ENCODE measurements around the gene RELT. TPM values are rescaled to one million over a fixed set of nuclear protein-coding genes. Genes with fewer than 3 reads are reported as not detected.
A peak's percentile ranks its signal among the peaks of the same experiment; 100 is the strongest.

RELT gene
- total and polyA plus RNA-seq, 5 experiments from 2014 or later: 1.3 to 12.8 (median 3.3) TPM

GRCh38 chr11:73338279-73338678 is 37.9 kb upstream of the RELT start:
- Mint-ChIP-seq H3K4me3 (no peak overlapping the region), H3K9me3 (peaks cover 0 to 2% (median 0%) of the 10 kb centered on the region in 9 donors), H3K27ac (no peak overlapping the region), H3K36me3 (no peaks in the 10 kb centered on the region), H3K27me3 (peaks cover 0 to 8% (median 2%) of the 10 kb centered on the region in 5 donors), H3K4me1 (peaks cover 0 to 3% (median 0%) of the 10 kb centered on the region in 4 donors)
- POLR2A ChIA-PET: no interaction called here
- ATAC-seq (no peak), DNase-seq (no peak)

- peaks cover 0 to 2% (median 0%) of the 10 kb centered on the region in 4 donors for H3K4me1 Mint-ChIP-seq
- POLR2A ChIA-PET: interaction anchor here (1.2 kb wide), 1 partner anchor 31 kb away, joined by 3 read pairs; no protein-coding TSS in a partner anchor
- H3K4me3 Mint-ChIP-seq: no peak overlapping the region
- peak overlapping the region in 1 of 10 donors; percentile 42 for H3K27ac Mint-ChIP-seq
- no peaks in the 10 kb centered on the region for H3K36me3 Mint-ChIP-seq
- H3K27me3 Mint-ChIP-seq: peaks cover 0 to 8% (median 0%) of the 10 kb centered on the region in 5 donors
- ATAC-seq (no peak), DNase-seq (no peak)
- peaks cover 0 to 2% (median 0%) of the 10 kb centered on the region in 9 donors for H3K9me3 Mint-ChIP-seq
These were observed 36.0 kb upstream of the RELT start for GRCh38 chr11:73340164-73340563.

GRCh38 chr11:73342633-73343032 is 33.6 kb upstream of the RELT start:
- DNase-seq (no peak), ATAC-seq (no peak)
- peaks cover 0 to 4% (median 0%) of the 10 kb centered on the region in 5 donors for H3K27me3 Mint-ChIP-seq
- POLR2A ChIA-PET: no interaction called here
- H3K36me3 Mint-ChIP-seq: no peaks in the 10 kb centered on the region
- no peak overlapping the region for H3K27ac Mint-ChIP-seq
- peaks cover 0 to 2% (median 0%) of the 10 kb centered on the region in 9 donors for H3K9me3 Mint-ChIP-seq
- H3K4me3 Mint-ChIP-seq: no peak overlapping the region
- no peaks in the 10 kb centered on the region for H3K4me1 Mint-ChIP-seq

GRCh38 chr11:73343076-73343873 is 32.9 kb upstream of the RELT start:
- no peak overlapping the region for H3K4me3 Mint-ChIP-seq

GRCh38 chr11:73344191-73344607 is 32.0 kb upstream of the RELT start:
- ATAC-seq (no peak), DNase-seq (no peak)
- Mint-ChIP-seq H3K36me3 (no peaks in the 10 kb centered on the region), H3K27me3 (peaks cover 0 to 7% (median 0%) of the 10 kb centered on the region in 5 donors), H3K4me3 (no peak overlapping the region), H3K9me3 (peaks cover 0 to 2% (median 0%) of the 10 kb centered on the region in 9 donors), H3K4me1 (no peaks in the 10 kb centered on the region), H3K27ac (no peak overlapping the region)
- POLR2A ChIA-PET: no interaction called here

More at GRCh38 chr11:73343076-73343873, 32.9 kb upstream of the RELT start:
- Mint-ChIP-seq H3K9me3 (peaks cover 0 to 2% (median 0%) of the 10 kb centered on the region in 9 donors), H3K36me3 (no peaks in the 10 kb centered on the region), H3K27ac (no peak overlapping the region), H3K4me1 (no peaks in the 10 kb centered on the region), H3K27me3 (peaks cover 0 to 7% (median 0%) of the 10 kb centered on the region in 5 donors)
- DNase-seq (no peak), ATAC-seq (no peak)
- POLR2A ChIA-PET: no interaction called here

GRCh38 chr11:73345481-73346160 is 30.6 kb upstream of the RELT start:
- peaks cover 0 to 7% (median 0%) of the 10 kb centered on the region in 5 donors for H3K27me3 Mint-ChIP-seq
- POLR2A ChIA-PET: interaction anchor here (0.5 kb wide), 1 partner anchor 682 kb away, joined by 3 read pairs; no protein-coding TSS in a partner anchor
- H3K36me3 Mint-ChIP-seq: no peaks in the 10 kb centered on the region
- no peak for ATAC-seq
- no peak overlapping the region for H3K27ac Mint-ChIP-seq
- DNase-seq: no peak
- peaks cover 0 to 2% (median 0%) of the 10 kb centered on the region in 9 donors for H3K9me3 Mint-ChIP-seq
- H3K4me3 Mint-ChIP-seq: no peak overlapping the region
- H3K4me1 Mint-ChIP-seq: peaks cover 0 to 5% (median 0%) of the 10 kb centered on the region in 4 donors

GRCh38 chr11:73346186-73346935 is 29.8 kb upstream of the RELT start:
- peaks cover 0 to 2% (median 0%) of the 10 kb centered on the region in 9 donors for H3K9me3 Mint-ChIP-seq
- peaks cover 0 to 11% (median under 1%) of the 10 kb centered on the region in 4 donors for H3K4me1 Mint-ChIP-seq
- H3K27ac Mint-ChIP-seq: no peak overlapping the region
- peaks cover 0 to 7% (median 0%) of the 10 kb centered on the region in 5 donors for H3K27me3 Mint-ChIP-seq
- no peaks in the 10 kb centered on the region for H3K36me3 Mint-ChIP-seq
- no peak for ATAC-seq
- H3K4me3 Mint-ChIP-seq: no peak overlapping the region
- DNase-seq: no peak
- POLR2A ChIA-PET: interaction anchor here (0.5 kb wide), 1 partner anchor 683 kb away, joined by 3 read pairs; no protein-coding TSS in a partner anchor

GRCh38 chr11:73347067-73347466 is 29.1 kb upstream of the RELT start:
- no peak overlapping the region for H3K4me3 Mint-ChIP-seq
- POLR2A ChIA-PET: no interaction called here
- no peak for DNase-seq
- H3K27me3 Mint-ChIP-seq: peaks cover 0 to 5% (median 0%) of the 10 kb centered on the region in 5 donors
- ATAC-seq: no peak
- H3K36me3 Mint-ChIP-seq: no peaks in the 10 kb centered on the region
- H3K27ac Mint-ChIP-seq: no peak overlapping the region
- H3K9me3 Mint-ChIP-seq: no peaks in the 10 kb centered on the region
- peaks cover 0 to 13% (median 1%) of the 10 kb centered on the region in 4 donors for H3K4me1 Mint-ChIP-seq

GRCh38 chr11:73348838-73349237 is 27.4 kb upstream of the RELT start:
- no peaks in the 10 kb centered on the region for H3K36me3 Mint-ChIP-seq
- ATAC-seq (no peak), DNase-seq (no peak)
- H3K9me3 Mint-ChIP-seq: no peaks in the 10 kb centered on the region
- H3K27me3 Mint-ChIP-seq: peaks cover 0 to 5% (median 0%) of the 10 kb centered on the region in 5 donors
- POLR2A ChIA-PET: no interaction called here
- H3K27ac Mint-ChIP-seq: peak overlapping the region in 1 of 10 donors; percentile 43
- H3K4me1 Mint-ChIP-seq: peaks cover 0 to 13% (median 1%) of the 10 kb centered on the region in 4 donors
- no peak overlapping the region for H3K4me3 Mint-ChIP-seq

- Mint-ChIP-seq H3K27me3 (peaks cover 0 to 4% (median 0%) of the 10 kb centered on the region in 5 donors), H3K36me3 (no peaks in the 10 kb centered on the region), H3K9me3 (no peaks in the 10 kb centered on the region), H3K27ac (no peak overlapping the region), H3K4me1 (peaks cover 0 to 13% (median 1%) of the 10 kb centered on the region in 4 donors), H3K4me3 (no peak overlapping the region)
- ATAC-seq (no peak), DNase-seq (no peak)
- POLR2A ChIA-PET: no interaction called here
These were observed 26.6 kb upstream of the RELT start for GRCh38 chr11:73349633-73350032.

GRCh38 chr11:73350908-73351636 is 25.1 kb upstream of the RELT start:
- H3K4me3 Mint-ChIP-seq: no peak overlapping the region
- POLR2A ChIA-PET: interaction anchor here (0.9 to 1.6 kb wide), 2 partner anchors 21 to 42 kb away, joined by 3 to 18 read pairs; no protein-coding TSS in a partner anchor

GRCh38 chr11:73353422-73353821 is 22.8 kb upstream of the RELT start:
- Mint-ChIP-seq H3K9me3 (no peaks in the 10 kb centered on the region), H3K27ac (peak overlapping the region in 6 of 10 donors; percentile 3 to 62 (median 21)), H3K4me1 (peaks cover 0 to 13% (median 2%) of the 10 kb centered on the region in 4 donors), H3K27me3 (no peaks in the 10 kb centered on the region), H3K36me3 (no peaks in the 10 kb centered on the region), H3K4me3 (no peak overlapping the region)
- ATAC-seq (no peak), DNase-seq (no peak)
- POLR2A ChIA-PET: no interaction called here

More at GRCh38 chr11:73350908-73351636, 25.1 kb upstream of the RELT start:
- peak; percentile 88 to 90 for ATAC-seq
- DNase-seq: peak; percentile 37 to 81 (median 70)
- Mint-ChIP-seq H3K9me3 (no peaks in the 10 kb centered on the region), H3K27ac (peak overlapping the region; percentile 19 to 89 (median 55)), H3K4me1 (peaks cover 0 to 13% (median 1%) of the 10 kb centered on the region in 4 donors), H3K36me3 (no peaks in the 10 kb centered on the region), H3K27me3 (peaks cover 0 to 3% (median 0%) of the 10 kb centered on the region in 5 donors)

Data from naive thymus-derived CD8-positive, alpha-beta T cell (primary cell).